Measurements from ENCODE around the gene STRBP.
"Not testable (repeated sequence)": the region's sequence is repeated elsewhere in the genome, so short reads cannot be mapped to it uniquely, and the experiment has no call there.

STRBP gene

GRCh38 chr9:123255718-123256117, 12.7 kb downstream of the STRBP start:
- Histone ChIP-seq H3K4me1 (peaks cover 7% of the 10 kb centered on the region), H3K4me3 (no peak overlapping the region), H3K9ac (no peak overlapping the region), H4K20me1 (peaks cover 100% of the 10 kb centered on the region), H3K36me3 (peaks cover 57% of the 10 kb centered on the region), H3K4me2 (no peak overlapping the region), H3K27me3 (no peaks in the 10 kb centered on the region), H3K9me3 (peaks cover 49% of the 10 kb centered on the region), H3K27ac (no peak overlapping the region)
- no peak for TF ChIP-seq Cebpa-rat (IDR thresholded peaks at IDR 0.05)

GRCh38 chr9:123253204-123253603, 15.2 kb downstream of the STRBP start:
- peaks cover 55% of the 10 kb centered on the region for H3K36me3 ChIP-seq
- no peaks in the 10 kb centered on the region for H3K4me1 ChIP-seq
- H4K20me1 ChIP-seq = peaks cover 100% of the 10 kb centered on the region
- H3K27ac ChIP-seq = no peak overlapping the region
- no peak for TF ChIP-seq Cebpa-rat (IDR thresholded peaks at IDR 0.05)
- no peaks in the 10 kb centered on the region for H3K27me3 ChIP-seq
- no peak overlapping the region for H3K9ac ChIP-seq
- H3K9me3 ChIP-seq = peaks cover 38% of the 10 kb centered on the region
- no peak overlapping the region for H3K4me2 ChIP-seq
- H3K4me3 ChIP-seq = no peak overlapping the region

- peaks cover 8% of the 10 kb centered on the region for H3K4me1 ChIP-seq
- H4K20me1 ChIP-seq = peaks cover 100% of the 10 kb centered on the region
- no peaks in the 10 kb centered on the region for H3K27me3 ChIP-seq
- no peak overlapping the region for H3K4me2 ChIP-seq
- peaks cover 43% of the 10 kb centered on the region for H3K36me3 ChIP-seq
- no peak for TF ChIP-seq Cebpa-rat (IDR thresholded peaks at IDR 0.05)
- no peak overlapping the region for H3K9ac ChIP-seq
- no peak overlapping the region for H3K27ac ChIP-seq
- H3K9me3 ChIP-seq = peaks cover 29% of the 10 kb centered on the region
- H3K4me3 ChIP-seq = no peak overlapping the region
These were observed 16.6 kb downstream of the STRBP start for GRCh38 chr9:123251741-123252140.

GRCh38 chr9:123251324-123251723, 17.1 kb downstream of the STRBP start:
- Histone ChIP-seq H3K9ac (no peak overlapping the region), H3K27me3 (no peaks in the 10 kb centered on the region), H3K9me3 (peaks cover 26% of the 10 kb centered on the region), H3K4me1 (peaks cover 10% of the 10 kb centered on the region), H3K4me2 (no peak overlapping the region), H4K20me1 (peaks cover 100% of the 10 kb centered on the region), H3K36me3 (peaks cover 41% of the 10 kb centered on the region), H3K4me3 (no peak overlapping the region), H3K27ac (no peak overlapping the region)
- TF ChIP-seq Cebpa-rat (IDR thresholded peaks at IDR 0.05) = no peak

- no peak for TF ChIP-seq Cebpa-rat (IDR thresholded peaks at IDR 0.05)
- H3K27me3 ChIP-seq = no peaks in the 10 kb centered on the region
- H3K4me3 ChIP-seq = no peak overlapping the region
- H3K36me3 ChIP-seq = peaks cover 37% of the 10 kb centered on the region
- no peak overlapping the region for H3K27ac ChIP-seq
- no peak overlapping the region for H3K9ac ChIP-seq
- peaks cover 28% of the 10 kb centered on the region for H3K9me3 ChIP-seq
- H3K4me1 ChIP-seq = peaks cover 10% of the 10 kb centered on the region
- H3K4me2 ChIP-seq = no peak overlapping the region
- peaks cover 100% of the 10 kb centered on the region for H4K20me1 ChIP-seq
These were observed 17.9 kb downstream of the STRBP start for GRCh38 chr9:123250504-123250903.

GRCh38 chr9:123249162-123249561, 19.2 kb downstream of the STRBP start:
- H3K9ac ChIP-seq, H3K27me3 ChIP-seq, H3K4me3 ChIP-seq, H3K27ac ChIP-seq, H3K4me2 ChIP-seq: not testable (repeated sequence)
- Histone ChIP-seq H3K4me1 (peaks cover 10% of the 10 kb centered on the region), H4K20me1 (peaks cover 100% of the 10 kb centered on the region), H3K9me3 (peaks cover 31% of the 10 kb centered on the region), H3K36me3 (peaks cover 44% of the 10 kb centered on the region)

GRCh38 chr9:123248630-123249029, 19.8 kb downstream of the STRBP start:
- peaks cover 38% of the 10 kb centered on the region for H3K36me3 ChIP-seq
- TF ChIP-seq Cebpa-rat (IDR thresholded peaks at IDR 0.05) = no peak
- H3K27ac ChIP-seq = no peak overlapping the region

GRCh38 chr9:123246534-123246933, 21.9 kb downstream of the STRBP start:
- no peaks in the 10 kb centered on the region for H3K27me3 ChIP-seq
- H3K36me3 ChIP-seq = peaks cover 44% of the 10 kb centered on the region
- H4K20me1 ChIP-seq = peaks cover 90% of the 10 kb centered on the region
- TF ChIP-seq Cebpa-rat (IDR thresholded peaks at IDR 0.05) = no peak
- no peak overlapping the region for H3K4me3 ChIP-seq
- H3K9me3 ChIP-seq = peaks cover 41% of the 10 kb centered on the region
- H3K4me2 ChIP-seq = no peak overlapping the region
- peaks cover 10% of the 10 kb centered on the region for H3K4me1 ChIP-seq
- H3K9ac ChIP-seq = no peak overlapping the region
- H3K27ac ChIP-seq = no peak overlapping the region

More at GRCh38 chr9:123248630-123249029, 19.8 kb downstream of the STRBP start:
- Histone ChIP-seq H3K9me3 (peaks cover 31% of the 10 kb centered on the region), H3K4me1 (peaks cover 10% of the 10 kb centered on the region), H3K9ac (no peak overlapping the region), H3K4me3 (no peak overlapping the region), H3K27me3 (no peaks in the 10 kb centered on the region), H3K4me2 (no peak overlapping the region), H4K20me1 (peaks cover 100% of the 10 kb centered on the region)

GRCh38 chr9:123239726-123240125, 28.7 kb downstream of the STRBP start:
- no peak overlapping the region for H3K27ac ChIP-seq
- peaks cover 52% of the 10 kb centered on the region for H3K9me3 ChIP-seq
- no peak overlapping the region for H3K4me2 ChIP-seq
- H3K27me3 ChIP-seq = no peaks in the 10 kb centered on the region
- H3K4me1 ChIP-seq = peaks cover 12% of the 10 kb centered on the region
- TF ChIP-seq Cebpa-rat (IDR thresholded peaks at IDR 0.05) = no peak
- H3K36me3 ChIP-seq = peaks cover 51% of the 10 kb centered on the region
- H3K4me3 ChIP-seq = no peak overlapping the region
- H4K20me1 ChIP-seq = peaks cover 90% of the 10 kb centered on the region
- no peak overlapping the region for H3K9ac ChIP-seq

- Histone ChIP-seq H4K20me1 (peaks cover 88% of the 10 kb centered on the region), H3K27ac (no peak overlapping the region), H3K4me1 (peaks cover 20% of the 10 kb centered on the region), H3K9me3 (peaks cover 53% of the 10 kb centered on the region), H3K9ac (no peak overlapping the region), H3K4me3 (no peak overlapping the region), H3K36me3 (peaks cover 56% of the 10 kb centered on the region), H3K27me3 (no peaks in the 10 kb centered on the region), H3K4me2 (no peak overlapping the region)
- no peak for TF ChIP-seq Cebpa-rat (IDR thresholded peaks at IDR 0.05)
These were observed 30.0 kb downstream of the STRBP start for GRCh38 chr9:123238365-123238764.

- Histone ChIP-seq H3K4me3 (no peak overlapping the region), H3K9me3 (peaks cover 55% of the 10 kb centered on the region), H3K9ac (no peak overlapping the region), H4K20me1 (peaks cover 88% of the 10 kb centered on the region), H3K36me3 (peaks cover 64% of the 10 kb centered on the region), H3K4me1 (peaks cover 20% of the 10 kb centered on the region), H3K27ac (no peak overlapping the region), H3K27me3 (no peaks in the 10 kb centered on the region), H3K4me2 (no peak overlapping the region)
- TF ChIP-seq Cebpa-rat (IDR thresholded peaks at IDR 0.05) = no peak
These were observed 31.2 kb downstream of the STRBP start for GRCh38 chr9:123237220-123237619.
